ENCODE measurements around the gene REX1BD. TPM values are rescaled to one million over a fixed set of nuclear protein-coding genes. Genes with fewer than 3 reads are reported as not detected.

Gene REX1BD
- total and polyA plus RNA-seq, 2 of the 13 experiments (the other 11 are each of a cell fraction or from before 2014, with no cell fraction given): 7.5 to 25.4 TPM

- intact Hi-C loops (cut with micrococcal nuclease; ENCODE audit: unreplicated experiment) (no loop called here), in situ Hi-C loops (cut with HindIII; ENCODE audit: extremely low pct_ligation_motif_present, low pct_unique_long_range_greater_than_20kb) (no loop called here)
- Histone ChIP-seq H3K9ac (ENCODE audit: insufficient read depth, low read depth, low read length) (no peak overlapping the region), H3K4me2 (ENCODE audit: low read depth, low read length) (no peak overlapping the region), H3K4me3 (replicated peaks in 1 of 3; ENCODE audit: insufficient read depth in 1 of 3, low read depth in 2 of 3, low read length in 3 of 3) (no peak overlapping the region), H3K27ac (ENCODE audit: extremely low read length, insufficient read depth, low read length) (no peak overlapping the region), H3K4me1 (ENCODE audit: insufficient read depth, low read length) (peaks cover 15% of the 10 kb centered on the region), H3K27me3 (ENCODE audit: control insufficient read depth in 1 of 2, insufficient read depth in 2 of 2, low read length in 2 of 2) (no peaks in the 10 kb centered on the region; a peak in 1 of 5 replicates), H3K9me3 (ENCODE audit: low read length) (no peaks in the 10 kb centered on the region), H3K79me2 (ENCODE audit: insufficient read depth, low read length) (peaks cover 14% of the 10 kb centered on the region), H4K20me1 (ENCODE audit: insufficient read depth, low read length) (peaks cover 10% of the 10 kb centered on the region), H2AFZ (ENCODE audit: low read length) (no peak overlapping the region), H3K36me3 (replicated peaks in 1 of 2; ENCODE audit: control insufficient read depth in 1 of 2, insufficient read depth in 2 of 2, low read length in 2 of 2) (peaks cover 16 to 23% of the 10 kb centered on the region in 2 experiments; a peak in 4 of 5 replicates)
- no TSS peak for BruUV-seq (replicated peaks)
- no peak for DNase-seq (ENCODE audit: low spot score)
- FAIRE-seq: no peak
- no peak for ATAC-seq
- POLR2A ChIA-PET: interaction anchor here (0.9 to 2.1 kb wide), 2 partner anchors 10 to 11 kb away, joined by 3 to 7 read pairs; partner anchors contain the start of gene REX1BD
- CTCF ChIA-PET (ENCODE audit: low intra/inter-chr PET ratio, low total read pairs): no interaction called here
- 95% methylated on average over 21 of the region's 21 CpGs for WGBS (ENCODE audit: low lambda C conversion rate)
- TF ChIP-seq ZNF746 (CRISPR knock-in tag; IDR thresholded peaks at IDR 0.05): no peak
- no peak for TF ChIP-seq ZNF772 (CRISPR knock-in tag; IDR thresholded peaks at IDR 0.05)
- TF ChIP-seq ZBED4 (CRISPR knock-in tag; IDR thresholded peaks at IDR 0.05; ENCODE audit: borderline replicate concordance): no peak
- peak; percentile 57 for TF ChIP-seq POLR2G (IDR thresholded peaks at IDR 0.05; ENCODE audit: low read depth, low read length)
- no peak for TF ChIP-seq HHEX (CRISPR knock-in tag; IDR thresholded peaks at IDR 0.05)
- peak; percentile 37 for TF ChIP-seq RBM22 (optimal IDR thresholded peaks at IDR 0.05; ENCODE audit: low read length)
These were observed 11.2 kb upstream of the REX1BD start for GRCh38 chr19:18577365-18577914.
